Testis (tissue), 2 donors: ENCODE data around the gene SEMA5A.

ENCODE experiments used
- POLR2A ChIP-seq: fragments of 450-650 bp; IDR thresholded peaks from one replicate; pipeline ENCODE4 v1.6.1; 2017; ENCODE audit warnings: antibody characterized with exemption, mild to moderate bottlenecking, moderate library complexity
- TF ChIP-seq, protein P1 (sequence below), 3 experiments: fragments of 450-650 bp in 2 of 3; fragments of 200-600 bp in 1 of 3; sonication (generic) in 1 of 3; IDR thresholded peaks; one replicate each; pipeline ENCODE4 v1.5.1; 2016 to 2019; ENCODE audit warnings: antibody characterized with exemption in 3 of 3, mild to moderate bottlenecking in 2 of 3, moderate library complexity in 1 of 3

GRCh38 chr5:9374025-9374424 is 171.8 kb downstream of the SEMA5A start:
- TF ChIP-seq, protein P1, sequence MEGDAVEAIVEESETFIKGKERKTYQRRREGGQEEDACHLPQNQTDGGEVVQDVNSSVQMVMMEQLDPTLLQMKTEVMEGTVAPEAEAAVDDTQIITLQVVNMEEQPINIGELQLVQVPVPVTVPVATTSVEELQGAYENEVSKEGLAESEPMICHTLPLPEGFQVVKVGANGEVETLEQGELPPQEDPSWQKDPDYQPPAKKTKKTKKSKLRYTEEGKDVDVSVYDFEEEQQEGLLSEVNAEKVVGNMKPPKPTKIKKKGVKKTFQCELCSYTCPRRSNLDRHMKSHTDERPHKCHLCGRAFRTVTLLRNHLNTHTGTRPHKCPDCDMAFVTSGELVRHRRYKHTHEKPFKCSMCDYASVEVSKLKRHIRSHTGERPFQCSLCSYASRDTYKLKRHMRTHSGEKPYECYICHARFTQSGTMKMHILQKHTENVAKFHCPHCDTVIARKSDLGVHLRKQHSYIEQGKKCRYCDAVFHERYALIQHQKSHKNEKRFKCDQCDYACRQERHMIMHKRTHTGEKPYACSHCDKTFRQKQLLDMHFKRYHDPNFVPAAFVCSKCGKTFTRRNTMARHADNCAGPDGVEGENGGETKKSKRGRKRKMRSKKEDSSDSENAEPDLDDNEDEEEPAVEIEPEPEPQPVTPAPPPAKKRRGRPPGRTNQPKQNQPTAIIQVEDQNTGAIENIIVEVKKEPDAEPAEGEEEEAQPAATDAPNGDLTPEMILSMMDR (IDR thresholded peaks at IDR 0.05), result no peak
- TF ChIP-seq POLR2A, result no peak
